ENCODE measurements around the gene NPAS4.
A peak's percentile ranks its signal among the peaks of the same experiment; 100 is the strongest.
"Not testable (repeated sequence)": the region's sequence is repeated elsewhere in the genome, so short reads cannot be mapped to it uniquely, and the experiment has no call there.

Gene NPAS4

GRCh38 chr11:66457826-66458225, 37.0 kb downstream of the NPAS4 start:
- DNase-seq, result no peak

GRCh38 chr11:66459138-66459778, 38.4 kb downstream of the NPAS4 start:
- no peak for DNase-seq

GRCh38 chr11:66462010-66462409, 41.2 kb downstream of the NPAS4 start:
- DNase-seq, result no peak

- no peak for DNase-seq
Observed at GRCh38 chr11:66462911-66463310, 42.1 kb downstream of the NPAS4 start.

- DNase-seq, result not testable (repeated sequence)
Observed at GRCh38 chr11:66464116-66464515, 43.3 kb downstream of the NPAS4 start.

GRCh38 chr11:66464916-66465315, 44.1 kb downstream of the NPAS4 start:
- DNase-seq, result no peak

- DNase-seq, result no peak
Observed at GRCh38 chr11:66465373-66466224, 44.8 kb downstream of the NPAS4 start.

- DNase-seq, result peak; percentile 96
Observed at GRCh38 chr11:66466225-66467033, 45.6 kb downstream of the NPAS4 start, which contains the start of gene PELI3. TSS of gene PELI3 (plus strand) at chr11:66466905. CDS start at chr11:66468129, 1,224 bp downstream.

- DNase-seq, result no peak
Observed at GRCh38 chr11:66467034-66467659, 46.3 kb downstream of the NPAS4 start.

- DNase-seq, result no peak
Observed at GRCh38 chr11:66467756-66468155, 46.9 kb downstream of the NPAS4 start.

- DNase-seq, result no peak
Observed at GRCh38 chr11:66468691-66469090, 47.9 kb downstream of the NPAS4 start.

- no peak for DNase-seq
Observed at GRCh38 chr11:66469441-66469840, 48.6 kb downstream of the NPAS4 start.

- no peak for DNase-seq
Observed at GRCh38 chr11:66470015-66470414, 49.2 kb downstream of the NPAS4 start.

GRCh38 chr11:66471142-66471541, 50.3 kb downstream of the NPAS4 start:
- DNase-seq, result no peak

GRCh38 chr11:66472054-66472453, 51.2 kb downstream of the NPAS4 start:
- DNase-seq, result no peak

GRCh38 chr11:66473167-66473566, 52.3 kb downstream of the NPAS4 start:
- DNase-seq, result no peak

- DNase-seq, result no peak
Observed at GRCh38 chr11:66473608-66474515, 53.0 kb downstream of the NPAS4 start.

GRCh38 chr11:66475349-66476172, 54.7 kb downstream of the NPAS4 start:
- DNase-seq, result no peak
